GM19397 (cell line): ENCODE measurements around the gene NFIA.
A peak's percentile ranks its signal among the peaks of the same experiment; 100 is the strongest.
"Not testable (repeated sequence)": the region's sequence is repeated elsewhere in the genome, so short reads cannot be mapped to it uniquely, and the experiment has no call there.

Experiments used
- ATAC-seq: cut with Tn5 transposase; IDR thresholded peaks from one replicate; pipeline ENCODE4 v1.9.1; 2021; ENCODE audit warnings: mild to moderate bottlenecking, moderate library complexity; ENCODE audit not compliant: unreplicated experiment

NFIA gene

GRCh38 chr1:61058483-61059245, 23.7 kb upstream of the NFIA start:
- ATAC-seq = no peak

- not testable (repeated sequence) for ATAC-seq
These were observed 20.8 kb upstream of the NFIA start for GRCh38 chr1:61061601-61062000.

- ATAC-seq = no peak
These were observed 17.7 kb upstream of the NFIA start for GRCh38 chr1:61064673-61065072.

- ATAC-seq = no peak
These were observed 14.8 kb upstream of the NFIA start for GRCh38 chr1:61067446-61068019.

GRCh38 chr1:61070054-61070453, 12.3 kb upstream of the NFIA start:
- ATAC-seq = no peak

- ATAC-seq = no peak
These were observed 10.9 kb upstream of the NFIA start for GRCh38 chr1:61071205-61072130.

- ATAC-seq = no peak
These were observed 8.5 kb upstream of the NFIA start for GRCh38 chr1:61073871-61074270.

- ATAC-seq = not testable (repeated sequence)
These were observed 6.5 kb upstream of the NFIA start for GRCh38 chr1:61075833-61076232.

- ATAC-seq = peak; percentile 82
These were observed 5.4 kb upstream of the NFIA start for GRCh38 chr1:61076728-61077675.

- no peak for ATAC-seq
These were observed 4.5 kb upstream of the NFIA start for GRCh38 chr1:61077676-61078541.

GRCh38 chr1:61078618-61079295, 3.6 kb upstream of the NFIA start:
- no peak for ATAC-seq

GRCh38 chr1:61079296-61079897, 3.0 kb upstream of the NFIA start:
- no peak for ATAC-seq

- no peak for ATAC-seq
These were observed 2.4 kb upstream of the NFIA start for GRCh38 chr1:61079898-61080336.

GRCh38 chr1:61080413-61081143, 1.8 kb upstream of the NFIA start:
- no peak for ATAC-seq

- no peak for ATAC-seq
These were observed 1.1 kb upstream of the NFIA start for GRCh38 chr1:61081144-61081685.

- no peak for ATAC-seq
These were observed 563 bp upstream of the NFIA start for GRCh38 chr1:61081686-61082310.
